ENCODE data around the gene MALL.

- no peak for TF ChIP-seq ARNT (IDR thresholded peaks at IDR 0.05)
- TF ChIP-seq, protein P1, sequence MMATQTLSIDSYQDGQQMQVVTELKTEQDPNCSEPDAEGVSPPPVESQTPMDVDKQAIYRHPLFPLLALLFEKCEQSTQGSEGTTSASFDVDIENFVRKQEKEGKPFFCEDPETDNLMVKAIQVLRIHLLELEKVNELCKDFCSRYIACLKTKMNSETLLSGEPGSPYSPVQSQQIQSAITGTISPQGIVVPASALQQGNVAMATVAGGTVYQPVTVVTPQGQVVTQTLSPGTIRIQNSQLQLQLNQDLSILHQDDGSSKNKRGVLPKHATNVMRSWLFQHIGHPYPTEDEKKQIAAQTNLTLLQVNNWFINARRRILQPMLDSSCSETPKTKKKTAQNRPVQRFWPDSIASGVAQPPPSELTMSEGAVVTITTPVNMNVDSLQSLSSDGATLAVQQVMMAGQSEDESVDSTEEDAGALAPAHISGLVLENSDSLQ (IDR thresholded peaks at IDR 0.05): no peak
- TF ChIP-seq BHLHE40 (IDR thresholded peaks at IDR 0.05; ENCODE audit: borderline replicate concordance): no peak
- TF ChIP-seq ELF4 (IDR thresholded peaks at IDR 0.05): no peak
- TF ChIP-seq FOXA1 (IDR thresholded peaks at IDR 0.05): no peak
- TF ChIP-seq SP1 (IDR thresholded peaks at IDR 0.05): no peak
- no peak for TF ChIP-seq TARDBP (IDR thresholded peaks at IDR 0.05)
- TF ChIP-seq ZNF384 (IDR thresholded peaks at IDR 0.05): no peak
- TF ChIP-seq HDGF (IDR thresholded peaks at IDR 0.05; ENCODE audit: borderline replicate concordance): no peak
- no peak for TF ChIP-seq LEF1 (IDR thresholded peaks at IDR 0.05; ENCODE audit: borderline replicate concordance)
Observed at GRCh38 chr2:110143982-110144381, 28.4 kb upstream of the MALL start.
